GM04503 (cell line): Measurements from ENCODE around the gene CTDSPL.
"Not testable (repeated sequence)": the region's sequence is repeated elsewhere in the genome, so short reads cannot be mapped to it uniquely, and the experiment has no call there.

Experiments
- DNase-seq: peaks from one replicate; pipeline ENCODE4 v3.0.0-alpha.2; 2012; ENCODE audit warnings: low read depth

The CTDSPL gene

GRCh38 chr3:37861620-37862041 lies at the start of gene CTDSPL:
Gene CTDSPL (plus strand): TSS chr3:37861880. CDS start chr3:37862200, 320 bp downstream.
- DNase-seq, result no peak

- no peak for DNase-seq
Observed at GRCh38 chr3:37812499-37812896, 49.2 kb upstream of the CTDSPL start.

DNA sequence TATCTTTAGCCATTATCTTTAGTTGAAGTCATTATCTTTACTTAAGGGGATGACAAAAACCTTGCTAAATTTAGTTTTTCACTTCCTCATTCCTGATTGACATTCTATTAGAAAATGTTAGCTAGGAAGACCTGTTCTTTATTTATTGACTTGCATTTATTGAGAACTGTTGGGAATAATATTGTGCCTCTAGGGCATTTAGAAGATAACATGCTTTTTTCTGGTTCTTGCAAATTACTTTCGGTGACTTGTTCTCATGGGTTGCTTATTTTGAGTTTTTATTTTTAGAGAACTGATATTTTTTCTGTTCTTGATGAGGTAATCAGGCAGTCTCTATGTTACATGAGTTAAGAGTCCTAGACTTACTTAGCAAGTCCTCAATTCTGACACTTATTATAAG lies 48.3 kb upstream of the CTDSPL start:
- no peak for DNase-seq

GRCh38 chr3:37814547-37814946 lies 47.1 kb upstream of the CTDSPL start:
- DNase-seq, result no peak

DNA sequence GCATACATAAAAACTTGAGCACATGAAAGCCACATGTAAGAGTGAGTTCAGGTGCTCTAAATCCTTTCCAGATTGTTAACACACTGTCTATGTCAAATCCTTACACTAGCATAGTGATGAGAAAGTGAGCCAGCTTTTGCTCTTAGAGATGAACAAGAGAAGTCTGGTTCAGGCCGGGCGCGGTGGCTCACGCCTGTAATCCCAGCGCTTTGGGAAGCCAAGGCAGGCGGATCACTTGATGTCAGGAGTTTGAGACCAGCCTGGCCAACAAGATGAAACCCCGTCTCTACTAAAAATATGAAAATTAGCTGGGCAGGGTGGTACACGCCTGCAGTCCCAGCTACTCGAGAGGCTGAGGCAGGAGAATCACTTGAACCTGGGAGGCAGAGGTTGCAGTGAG lies 46.5 kb upstream of the CTDSPL start:
- DNase-seq, result not testable (repeated sequence)

DNA sequence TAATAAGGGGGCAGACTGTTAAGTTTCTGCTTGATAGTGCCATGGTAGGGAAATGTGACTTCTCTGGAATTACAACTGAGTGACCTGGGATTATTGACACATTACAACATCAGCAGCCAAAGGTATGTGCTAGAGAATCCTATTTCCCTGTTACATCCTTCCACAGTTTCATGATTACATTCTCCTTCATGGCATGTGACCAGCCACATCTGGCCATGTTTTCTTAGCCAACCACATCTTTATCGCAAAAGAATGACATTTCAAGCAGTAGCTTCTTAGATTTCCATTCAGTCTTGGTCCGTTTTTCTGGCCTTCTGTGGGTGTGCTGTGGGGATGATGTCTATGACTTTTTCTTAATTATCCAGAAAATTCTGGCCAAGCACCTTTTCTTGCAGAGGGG lies 45.4 kb upstream of the CTDSPL start:
- DNase-seq, result no peak

DNA sequence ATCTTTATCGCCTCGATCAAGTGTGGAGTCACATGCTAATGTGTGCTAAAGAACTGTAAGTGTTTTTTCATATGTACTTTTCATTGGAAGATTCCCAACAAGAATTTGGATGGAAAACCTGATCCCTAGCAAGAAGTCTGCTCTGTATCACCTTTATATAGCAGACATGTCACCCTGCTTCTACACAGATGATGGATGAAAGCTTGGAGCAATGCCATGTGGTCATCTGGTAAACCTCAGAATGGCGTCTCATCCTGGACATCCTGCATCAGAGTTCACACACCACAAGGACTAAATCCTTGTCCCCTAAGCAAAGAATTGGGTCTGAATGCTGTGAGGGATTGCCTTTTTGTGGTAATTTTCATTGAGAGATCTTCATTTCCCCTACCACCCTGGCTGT lies 42.1 kb upstream of the CTDSPL start:
- DNase-seq, result no peak

DNA sequence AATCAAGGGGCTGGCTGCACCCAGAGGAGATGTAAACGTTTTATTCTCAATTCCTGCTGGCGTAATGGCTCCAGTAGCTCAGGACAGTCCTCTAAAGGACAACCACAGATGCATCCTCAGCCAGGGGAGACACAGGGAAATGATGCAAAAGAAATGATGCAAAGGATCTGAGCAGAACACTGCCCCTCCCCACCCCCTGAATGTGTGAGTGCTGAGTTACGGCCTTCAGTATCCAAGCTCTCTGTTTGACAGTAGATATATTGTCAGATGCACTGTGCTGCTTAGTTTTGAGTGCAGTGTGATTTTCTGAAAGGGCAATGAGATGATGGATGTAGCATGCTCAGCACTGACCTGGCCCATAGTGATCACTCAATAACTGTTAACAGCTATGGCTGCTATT lies 41.4 kb upstream of the CTDSPL start:
- DNase-seq, result no peak

- DNase-seq, result no peak
Observed at GRCh38 chr3:37823189-37823588, 38.5 kb upstream of the CTDSPL start.

GRCh38 chr3:37824090-37824953 lies 37.4 kb upstream of the CTDSPL start:
- no peak for DNase-seq

GRCh38 chr3:37824954-37825328 lies 36.7 kb upstream of the CTDSPL start:
- no peak for DNase-seq

DNA sequence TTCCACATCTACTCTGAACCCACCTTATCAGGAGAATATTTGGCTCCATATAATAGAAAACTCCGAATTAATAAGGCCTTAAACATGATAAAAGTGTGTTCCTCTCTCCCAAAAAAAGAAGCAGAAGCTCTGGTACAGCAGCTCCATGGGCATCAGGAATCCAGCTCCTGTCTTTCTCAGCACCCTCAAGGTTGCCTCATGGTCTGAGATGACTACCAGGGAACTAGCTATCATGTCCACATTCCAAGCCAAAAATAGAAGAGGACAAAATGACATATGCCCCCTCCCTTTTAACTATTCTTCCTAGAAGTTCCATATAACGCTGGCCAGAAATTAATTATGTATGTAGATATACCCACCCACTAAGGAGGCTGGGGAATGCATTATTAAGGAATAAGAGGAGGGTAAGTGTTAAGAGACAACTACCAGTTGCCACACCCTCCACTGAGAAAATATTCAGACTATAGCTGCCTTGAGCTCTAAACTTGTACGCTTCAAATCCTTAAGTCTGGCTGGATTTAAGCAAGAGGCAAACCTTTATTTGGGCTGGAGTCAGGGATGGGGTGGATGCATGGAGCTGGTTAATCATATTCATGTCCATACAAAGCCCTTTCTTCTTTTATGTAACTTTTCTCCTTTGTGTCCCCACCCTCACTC lies 35.8 kb upstream of the CTDSPL start:
- no peak for DNase-seq

GRCh38 chr3:37826502-37826901 lies 35.2 kb upstream of the CTDSPL start:
- no peak for DNase-seq

GRCh38 chr3:37826933-37827332 lies 34.7 kb upstream of the CTDSPL start:
- no peak for DNase-seq

- no peak for DNase-seq
Observed at GRCh38 chr3:37832480-37832879, 29.2 kb upstream of the CTDSPL start.

- DNase-seq, result no peak
Observed at GRCh38 chr3:37833302-37834186, 28.1 kb upstream of the CTDSPL start.

GRCh38 chr3:37836589-37836988 lies 25.1 kb upstream of the CTDSPL start:
- DNase-seq, result no peak

- no peak for DNase-seq
Observed at GRCh38 chr3:37847689-37848088, 14.0 kb upstream of the CTDSPL start.

- DNase-seq, result no peak
Observed at GRCh38 chr3:37849146-37849923, 12.3 kb upstream of the CTDSPL start.

DNA sequence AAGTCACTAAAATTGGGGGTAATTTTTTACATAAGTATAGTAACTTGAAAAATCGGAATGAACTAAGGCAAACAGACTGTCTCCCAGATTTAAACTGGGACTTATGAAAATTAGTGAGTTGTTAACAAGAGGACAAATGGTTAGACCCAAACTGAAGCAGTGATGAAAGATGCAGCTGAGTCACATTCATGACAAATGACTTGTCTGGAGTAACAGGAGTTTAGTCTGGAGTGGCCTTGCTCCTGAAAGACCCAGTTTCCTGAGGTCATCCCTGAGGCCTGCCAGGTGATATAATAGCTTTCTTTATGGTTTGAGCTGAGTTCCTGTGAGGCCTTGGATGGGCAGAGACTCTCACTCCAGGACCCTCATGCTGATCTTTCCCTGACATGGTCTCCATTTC lies 9.6 kb upstream of the CTDSPL start:
- peak; percentile 27 for DNase-seq

DNA sequence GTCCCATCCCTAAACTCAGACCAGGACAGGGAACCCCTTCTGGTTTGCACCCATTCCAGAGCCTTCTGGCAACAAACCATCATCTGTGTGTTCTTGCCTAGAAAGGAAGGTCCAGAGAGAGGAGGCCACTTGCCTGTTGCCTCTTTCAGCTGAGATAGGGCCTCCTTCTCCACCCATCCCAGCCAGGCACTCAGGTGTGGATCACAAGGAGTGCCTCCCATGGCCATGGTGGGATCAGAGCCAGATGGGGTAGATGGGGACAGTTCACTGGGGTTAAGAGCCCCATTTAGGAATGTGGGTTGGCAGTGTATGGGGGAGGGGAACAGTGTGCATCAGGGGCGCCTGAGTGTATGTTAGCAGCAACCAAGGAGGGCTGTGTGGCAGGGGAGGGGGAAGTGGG lies 8.9 kb upstream of the CTDSPL start:
- no peak for DNase-seq
